HL-60 (cell line): ENCODE measurements around the gene SERPINA5.

Experiments
- DNase-seq, 2 experiments: peaks; one replicate each; pipeline ENCODE4 v3.0.0-alpha.2; 2010 to 2020; ENCODE audit warnings: low read depth in 1 of 2, low spot score in 1 of 2
- H3K27ac ChIP-seq: fragments of 250-450 bp; sonication (Bioruptor Pico); replicated peaks from 2 replicates; pipeline ENCODE4 v1.5.1; 2020; ENCODE audit warnings: mild to moderate bottlenecking, moderate library complexity
- H3K27me3 ChIP-seq: fragments of 250-450 bp; sonication (Bioruptor Pico); 2 replicates; pipeline ENCODE4 v1.5.1; 2021; ENCODE audit warnings: mild to moderate bottlenecking, moderate library complexity; ENCODE audit not compliant: insufficient read depth, poor library complexity, severe bottlenecking
- H3K4me3 ChIP-seq: replicated peaks from 2 replicates; pipeline ENCODE4 v1.5.1; 2011; ENCODE audit warnings: mild to moderate bottlenecking, control low read depth, low read length; ENCODE audit not compliant: insufficient read depth
- CTCF ChIP-seq: IDR thresholded peaks from one replicate; pipeline ENCODE4 v1.5.1; 2011; ENCODE audit warnings: low read length, control low read depth, inconsistent platforms; ENCODE audit not compliant: insufficient read depth
- GABPA ChIP-seq: IDR thresholded peaks from 2 replicates; pipeline ENCODE4 v1.6.1; 2012; ENCODE audit warnings: low read depth
- POLR2AphosphoS5 ChIP-seq: IDR thresholded peaks from 2 replicates; pipeline ENCODE4 v1.6.1; 2012; ENCODE audit warnings: low read depth
- REST ChIP-seq: IDR thresholded peaks from 2 replicates; pipeline ENCODE4 v1.6.1; 2012; ENCODE audit warnings: low read depth; ENCODE audit not compliant: insufficient replicate concordance
- SPI1 ChIP-seq: IDR thresholded peaks from 2 replicates; pipeline ENCODE4 v1.6.1; 2012; ENCODE audit warnings: low read depth, mild to moderate bottlenecking, borderline replicate concordance

SERPINA5 gene

GRCh38 chr14:94564381-94564780 lies 16.8 kb upstream of the SERPINA5 start:
- Histone ChIP-seq H3K4me3 (no peak overlapping the region), H3K27ac (no peak overlapping the region), H3K27me3 (no peaks in the 10 kb centered on the region)
- TF ChIP-seq CTCF (no peak), GABPA (no peak), POLR2AphosphoS5 (no peak), REST (no peak)
- DNase-seq: no peak

- no peak for DNase-seq
- Histone ChIP-seq H3K4me3 (no peak overlapping the region), H3K27me3 (no peaks in the 10 kb centered on the region), H3K27ac (no peak overlapping the region)
- TF ChIP-seq REST: no peak
- TF ChIP-seq SPI1: no peak
- TF ChIP-seq CTCF: no peak
- no peak for TF ChIP-seq POLR2AphosphoS5
- TF ChIP-seq GABPA: no peak
Measured at GRCh38 chr14:94568186-94568585, 13.0 kb upstream of the SERPINA5 start.

- Histone ChIP-seq H3K4me3 (no peak overlapping the region), H3K27me3 (no peaks in the 10 kb centered on the region), H3K27ac (no peak overlapping the region)
- TF ChIP-seq POLR2AphosphoS5: no peak
- TF ChIP-seq CTCF: no peak
- TF ChIP-seq REST: no peak
- TF ChIP-seq SPI1: no peak
- no peak for TF ChIP-seq GABPA
- no peak for DNase-seq
Measured at GRCh38 chr14:94569381-94570001, 11.7 kb upstream of the SERPINA5 start.
